ENCODE results near the gene LRRC73. TPM values are rescaled to one million over a fixed set of nuclear protein-coding genes. Genes with fewer than 3 reads are reported as not detected.

Gene LRRC73
- total and polyA plus RNA-seq, 9 of the 15 experiments (the other 6 are each of a cell fraction or from before 2014, with no cell fraction given) = 0.07 to 0.55 (median 0.16) TPM; not detected in 3

DNA sequence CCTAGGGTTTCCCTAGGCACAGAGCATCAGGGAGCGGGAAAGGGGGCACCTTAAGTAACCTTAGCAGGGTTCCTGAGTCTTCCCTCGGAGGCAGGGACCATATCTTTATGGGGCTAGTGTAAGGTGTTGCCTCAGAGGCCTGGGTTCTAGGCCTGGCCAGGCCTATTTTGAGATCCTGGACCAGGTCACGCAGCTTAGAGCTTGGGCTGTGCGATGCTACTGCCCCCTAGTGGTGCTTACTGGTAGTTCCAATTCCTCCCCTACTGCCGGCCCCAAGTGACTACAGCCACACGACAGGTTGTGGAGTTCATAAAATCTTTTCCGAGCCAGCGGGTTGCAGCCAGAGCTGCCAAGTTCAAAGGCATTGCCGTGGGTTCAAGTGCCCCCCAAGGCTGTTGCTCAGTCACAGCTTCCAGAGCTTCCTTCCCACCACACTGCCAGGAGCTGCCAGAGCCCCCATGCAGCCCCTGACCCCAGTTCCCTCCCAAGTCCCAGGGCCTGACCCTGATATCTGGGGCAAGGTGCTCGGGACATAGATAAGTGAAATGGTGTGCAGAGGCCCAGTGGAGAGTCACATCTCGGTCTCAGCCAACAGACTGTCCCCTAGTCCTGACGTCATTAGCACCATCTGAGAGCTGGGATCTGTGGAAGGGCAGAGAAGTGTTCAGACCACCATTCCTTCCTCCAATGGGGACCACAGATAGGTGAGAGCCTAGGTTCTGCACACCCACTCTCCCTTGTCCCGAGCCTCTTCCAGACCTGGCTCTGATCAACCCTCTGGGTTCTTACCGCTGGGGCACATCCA, 3.3 kb downstream of the LRRC73 start (continued):
- TF ChIP-seq, protein P1, sequence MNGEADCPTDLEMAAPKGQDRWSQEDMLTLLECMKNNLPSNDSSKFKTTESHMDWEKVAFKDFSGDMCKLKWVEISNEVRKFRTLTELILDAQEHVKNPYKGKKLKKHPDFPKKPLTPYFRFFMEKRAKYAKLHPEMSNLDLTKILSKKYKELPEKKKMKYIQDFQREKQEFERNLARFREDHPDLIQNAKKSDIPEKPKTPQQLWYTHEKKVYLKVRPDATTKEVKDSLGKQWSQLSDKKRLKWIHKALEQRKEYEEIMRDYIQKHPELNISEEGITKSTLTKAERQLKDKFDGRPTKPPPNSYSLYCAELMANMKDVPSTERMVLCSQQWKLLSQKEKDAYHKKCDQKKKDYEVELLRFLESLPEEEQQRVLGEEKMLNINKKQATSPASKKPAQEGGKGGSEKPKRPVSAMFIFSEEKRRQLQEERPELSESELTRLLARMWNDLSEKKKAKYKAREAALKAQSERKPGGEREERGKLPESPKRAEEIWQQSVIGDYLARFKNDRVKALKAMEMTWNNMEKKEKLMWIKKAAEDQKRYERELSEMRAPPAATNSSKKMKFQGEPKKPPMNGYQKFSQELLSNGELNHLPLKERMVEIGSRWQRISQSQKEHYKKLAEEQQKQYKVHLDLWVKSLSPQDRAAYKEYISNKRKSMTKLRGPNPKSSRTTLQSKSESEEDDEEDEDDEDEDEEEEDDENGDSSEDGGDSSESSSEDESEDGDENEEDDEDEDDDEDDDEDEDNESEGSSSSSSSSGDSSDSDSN (IDR thresholded peaks at IDR 0.05; ENCODE audit: borderline replicate concordance in 1 of 2, low read depth in 2 of 2, low read length in 2 of 2) = no peak
- no peak; a peak in 1 of 4 replicates for TF ChIP-seq FOXK2 (conservative IDR thresholded peaks at IDR 0.05 in 1 of 2, IDR thresholded peaks at IDR 0.05 in 1 of 2; ENCODE audit: low read depth in 2 of 2)
- TF ChIP-seq, protein P2, sequence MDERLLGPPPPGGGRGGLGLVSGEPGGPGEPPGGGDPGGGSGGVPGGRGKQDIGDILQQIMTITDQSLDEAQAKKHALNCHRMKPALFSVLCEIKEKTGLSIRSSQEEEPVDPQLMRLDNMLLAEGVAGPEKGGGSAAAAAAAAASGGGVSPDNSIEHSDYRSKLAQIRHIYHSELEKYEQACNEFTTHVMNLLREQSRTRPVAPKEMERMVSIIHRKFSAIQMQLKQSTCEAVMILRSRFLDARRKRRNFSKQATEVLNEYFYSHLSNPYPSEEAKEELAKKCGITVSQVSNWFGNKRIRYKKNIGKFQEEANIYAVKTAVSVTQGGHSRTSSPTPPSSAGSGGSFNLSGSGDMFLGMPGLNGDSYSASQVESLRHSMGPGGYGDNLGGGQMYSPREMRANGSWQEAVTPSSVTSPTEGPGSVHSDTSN (CRISPR knock-in tag; IDR thresholded peaks at IDR 0.05; ENCODE audit: low read depth) = no peak
- TF ChIP-seq, protein P2 (tag; conservative IDR thresholded peaks at IDR 0.05; ENCODE audit: low read depth) = no peak
- TF ChIP-seq ZNF780A (CRISPR knock-in tag; IDR thresholded peaks at IDR 0.05) = no peak

All from K562 (cell line).